DND-41 (cell line): ENCODE measurements around the gene CNTN5.

ENCODE experiments used
- ATAC-seq: fragments of 200-7000 bp; cut with Tn5 transposase; 3 replicates; pipeline ENCODE4 v1.9.1; 2021; ENCODE audit warnings: low read depth; ENCODE audit not compliant: insufficient read depth
- DNase-seq: peaks from one replicate; pipeline ENCODE4 v3.0.0-alpha.2; 2020
- H2AFZ ChIP-seq: 2 replicates; pipeline ENCODE4 v1.6.0; 2012; ENCODE audit warnings: low read depth, low read length
- H3K27ac ChIP-seq: 2 replicates; pipeline ENCODE4 v1.5.1; 2012; ENCODE audit warnings: low read length, inconsistent platforms
- H3K27me3 ChIP-seq: fragments of 200-600 bp; sonication (generic); 2 replicates; pipeline ENCODE4 v1.6.0; 2012; ENCODE audit warnings: low read length, mild to moderate bottlenecking, inconsistent platforms; ENCODE audit not compliant: insufficient read depth, poor library complexity
- H3K36me3 ChIP-seq: 2 replicates; pipeline ENCODE4 v1.5.1; 2012; ENCODE audit warnings: low read length, inconsistent platforms; ENCODE audit not compliant: insufficient read depth
- H3K4me1 ChIP-seq: 2 replicates; pipeline ENCODE4 v1.5.1; 2012; ENCODE audit warnings: mild to moderate bottlenecking, low read length; ENCODE audit not compliant: insufficient read depth
- H3K4me2 ChIP-seq: 2 replicates; pipeline ENCODE4 v1.6.0; 2012; ENCODE audit warnings: mild to moderate bottlenecking, moderate library complexity, low read length, inconsistent platforms; ENCODE audit not compliant: insufficient read depth
- H3K4me3 ChIP-seq, 2 experiments: fragments of 200-600 bp in 1 of 2; shearing (Covaris generic) in 1 of 2; 2 replicates each; pipeline ENCODE4 v1.5.1; 2012 to 2016; ENCODE audit warnings: inconsistent platforms in 2 of 2, low read length in 2 of 2, mild to moderate bottlenecking in 2 of 2, low read depth in 1 of 2, moderate library complexity in 1 of 2
- H3K79me2 ChIP-seq: 2 replicates; pipeline ENCODE4 v1.6.0; 2012; ENCODE audit warnings: low read length, inconsistent platforms; ENCODE audit not compliant: insufficient read depth
- H3K9ac ChIP-seq: 2 replicates; pipeline ENCODE4 v1.6.0; 2012; ENCODE audit warnings: low read depth, mild to moderate bottlenecking, inconsistent platforms, low read length, moderate library complexity
- H3K9me3 ChIP-seq: 2 replicates; pipeline ENCODE4 v1.5.1; 2012; ENCODE audit warnings: low read length, moderate library complexity, mild to moderate bottlenecking, inconsistent platforms; ENCODE audit not compliant: insufficient read depth, severe bottlenecking
- H4K20me1 ChIP-seq: 2 replicates; pipeline ENCODE4 v1.6.0; 2012; ENCODE audit warnings: low read length; ENCODE audit not compliant: insufficient read depth
- EZH2 ChIP-seq: IDR thresholded peaks from 3 replicates; pipeline ENCODE4 v1.6.1; 2012; ENCODE audit warnings: borderline replicate concordance, low read depth, mild to moderate bottlenecking, moderate library complexity, low read length, inconsistent platforms; ENCODE audit not compliant: severe bottlenecking
- TF ChIP-seq, protein P1 (sequence below): IDR thresholded peaks from 2 replicates; pipeline ENCODE4 v1.5.1; 2012; ENCODE audit warnings: borderline replicate concordance, low read length, moderate library complexity, mild to moderate bottlenecking; ENCODE audit not compliant: poor library complexity, severe bottlenecking; ENCODE audit errors: extremely low read depth

Gene CNTN5

DNA sequence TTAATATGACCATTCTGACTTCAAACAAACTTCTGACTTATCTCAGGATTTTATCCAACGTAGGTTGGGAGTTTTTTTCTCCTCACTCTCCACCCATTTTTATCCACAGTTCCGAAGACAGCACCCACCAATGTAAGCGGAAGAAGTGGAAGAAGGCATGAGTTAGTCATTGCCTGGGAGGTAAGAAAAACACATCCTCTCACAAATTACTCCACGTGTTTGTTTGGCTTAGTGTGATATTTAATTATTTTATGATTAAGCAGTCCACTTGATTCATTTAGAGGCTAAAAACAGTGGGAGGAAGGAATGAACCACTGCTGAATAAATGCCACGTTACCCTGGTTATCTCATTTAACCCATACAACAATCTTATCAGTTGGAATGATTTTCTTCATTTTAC lies 1276.8 kb downstream of the CNTN5 start:
- Histone ChIP-seq H3K4me3 (no peak overlapping the region), H3K36me3 (no peaks in the 10 kb centered on the region), H3K4me2 (no peak overlapping the region), H3K79me2 (no peaks in the 10 kb centered on the region), H3K4me1 (no peaks in the 10 kb centered on the region), H3K27ac (no peak overlapping the region), H4K20me1 (no peaks in the 10 kb centered on the region), H3K9me3 (no peaks in the 10 kb centered on the region), H2AFZ (no peak overlapping the region), H3K9ac (no peak overlapping the region), H3K27me3 (no peaks in the 10 kb centered on the region)
- ATAC-seq = no peak
- DNase-seq = no peak
- TF ChIP-seq EZH2 = no peak
- TF ChIP-seq, protein P1, sequence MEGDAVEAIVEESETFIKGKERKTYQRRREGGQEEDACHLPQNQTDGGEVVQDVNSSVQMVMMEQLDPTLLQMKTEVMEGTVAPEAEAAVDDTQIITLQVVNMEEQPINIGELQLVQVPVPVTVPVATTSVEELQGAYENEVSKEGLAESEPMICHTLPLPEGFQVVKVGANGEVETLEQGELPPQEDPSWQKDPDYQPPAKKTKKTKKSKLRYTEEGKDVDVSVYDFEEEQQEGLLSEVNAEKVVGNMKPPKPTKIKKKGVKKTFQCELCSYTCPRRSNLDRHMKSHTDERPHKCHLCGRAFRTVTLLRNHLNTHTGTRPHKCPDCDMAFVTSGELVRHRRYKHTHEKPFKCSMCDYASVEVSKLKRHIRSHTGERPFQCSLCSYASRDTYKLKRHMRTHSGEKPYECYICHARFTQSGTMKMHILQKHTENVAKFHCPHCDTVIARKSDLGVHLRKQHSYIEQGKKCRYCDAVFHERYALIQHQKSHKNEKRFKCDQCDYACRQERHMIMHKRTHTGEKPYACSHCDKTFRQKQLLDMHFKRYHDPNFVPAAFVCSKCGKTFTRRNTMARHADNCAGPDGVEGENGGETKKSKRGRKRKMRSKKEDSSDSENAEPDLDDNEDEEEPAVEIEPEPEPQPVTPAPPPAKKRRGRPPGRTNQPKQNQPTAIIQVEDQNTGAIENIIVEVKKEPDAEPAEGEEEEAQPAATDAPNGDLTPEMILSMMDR = no peak

DNA sequence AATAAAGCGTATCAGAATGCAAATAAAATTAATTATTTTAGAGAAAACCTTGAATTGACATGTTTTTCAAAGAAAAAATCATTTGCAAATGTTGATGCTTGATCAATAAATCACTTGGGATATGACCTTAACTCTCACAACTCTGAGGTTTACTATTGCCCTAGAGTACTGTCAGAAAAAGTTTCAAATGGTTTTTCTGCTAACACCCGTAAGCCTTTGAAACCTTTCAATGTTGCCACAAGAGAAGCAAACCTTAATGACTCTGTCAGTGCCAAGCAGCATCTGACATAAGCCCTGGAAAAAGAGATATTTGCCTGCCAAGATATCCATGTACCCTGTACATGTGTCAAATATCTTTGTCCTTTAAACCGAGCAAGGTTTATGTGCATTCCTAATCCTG lies 1282.1 kb downstream of the CNTN5 start:
- Histone ChIP-seq H3K4me2 (no peak overlapping the region), H3K36me3 (no peaks in the 10 kb centered on the region), H3K9ac (no peak overlapping the region), H4K20me1 (no peaks in the 10 kb centered on the region), H3K4me1 (no peaks in the 10 kb centered on the region), H3K79me2 (no peaks in the 10 kb centered on the region), H3K9me3 (no peaks in the 10 kb centered on the region), H3K27me3 (no peaks in the 10 kb centered on the region), H3K4me3 (no peak overlapping the region), H2AFZ (no peak overlapping the region), H3K27ac (no peak overlapping the region)
- DNase-seq (no peak), ATAC-seq (no peak)
- TF ChIP-seq, protein P1 = no peak
- TF ChIP-seq EZH2 = no peak

DNA sequence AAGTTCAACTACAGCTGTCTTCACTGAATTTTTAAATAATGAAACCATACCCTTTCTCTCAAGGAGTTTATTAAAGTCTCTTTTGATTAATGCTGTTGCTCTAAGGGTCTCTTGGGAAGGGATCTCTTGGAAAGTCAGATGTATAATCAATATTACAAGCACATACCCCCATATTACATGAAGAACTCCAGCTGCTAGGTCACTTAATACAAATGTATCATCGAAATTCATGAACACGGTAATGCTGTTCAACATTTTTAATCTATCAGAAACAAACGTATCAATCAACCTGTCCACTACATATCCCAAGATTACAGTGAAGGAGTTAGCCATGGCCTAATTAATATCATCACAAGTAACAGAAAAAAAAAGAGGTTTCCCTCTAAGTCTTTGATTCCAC lies 1283.1 kb downstream of the CNTN5 start:
- no peaks in the 10 kb centered on the region for H3K4me1 ChIP-seq
- no peak overlapping the region for H3K4me2 ChIP-seq
- no peak overlapping the region for H3K9ac ChIP-seq
- H3K4me3 ChIP-seq = no peak overlapping the region
- H3K27ac ChIP-seq = no peak overlapping the region
- H3K79me2 ChIP-seq = no peaks in the 10 kb centered on the region
- no peaks in the 10 kb centered on the region for H3K9me3 ChIP-seq
- no peak overlapping the region for H2AFZ ChIP-seq
- H4K20me1 ChIP-seq = no peaks in the 10 kb centered on the region
- no peaks in the 10 kb centered on the region for H3K36me3 ChIP-seq
- TF ChIP-seq, protein P1 = no peak
- TF ChIP-seq EZH2 = no peak
- H3K27me3 ChIP-seq = no peaks in the 10 kb centered on the region
- ATAC-seq (no peak), DNase-seq (no peak)

DNA sequence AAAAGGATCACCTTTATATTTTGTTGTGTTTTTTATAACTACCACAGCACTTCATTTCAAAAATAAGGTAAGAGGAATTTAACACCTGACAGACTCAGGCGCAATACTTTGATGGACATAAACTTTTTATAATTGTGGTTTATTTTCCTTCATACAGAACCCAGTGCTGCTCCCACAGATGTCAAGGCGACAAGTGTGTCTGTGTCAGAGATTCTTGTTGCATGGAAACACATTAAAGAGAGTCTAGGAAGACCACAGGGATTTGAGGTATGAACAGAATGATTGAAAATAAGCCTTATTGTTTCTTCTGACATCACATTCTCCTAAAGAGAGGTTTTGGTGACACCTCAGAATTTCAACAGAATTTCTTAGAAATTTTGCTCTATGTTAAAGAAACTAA lies 1287.5 kb downstream of the CNTN5 start:
- TF ChIP-seq, protein P1 = no peak
- no peak for TF ChIP-seq EZH2
- Histone ChIP-seq H3K9ac (no peak overlapping the region), H3K36me3 (no peaks in the 10 kb centered on the region), H3K79me2 (no peaks in the 10 kb centered on the region), H2AFZ (no peak overlapping the region), H4K20me1 (no peaks in the 10 kb centered on the region), H3K4me1 (no peaks in the 10 kb centered on the region), H3K4me3 (no peak overlapping the region), H3K9me3 (no peaks in the 10 kb centered on the region), H3K27ac (no peak overlapping the region), H3K27me3 (no peaks in the 10 kb centered on the region), H3K4me2 (no peak overlapping the region)
- ATAC-seq = no peak
- DNase-seq = no peak
